Islet of Langerhans (tissue), 1 donor: ENCODE measurements around the gene OSM.
"Not testable (repeated sequence)": the region's sequence is repeated elsewhere in the genome, so short reads cannot be mapped to it uniquely, and the experiment has no call there.

ENCODE experiments used
- FAIRE-seq: peaks from one replicate; lab custom pipeline; 2011; peaks lifted over from hg19 to GRCh38; lab: Jason Lieb, UNC

Gene OSM

DNA sequence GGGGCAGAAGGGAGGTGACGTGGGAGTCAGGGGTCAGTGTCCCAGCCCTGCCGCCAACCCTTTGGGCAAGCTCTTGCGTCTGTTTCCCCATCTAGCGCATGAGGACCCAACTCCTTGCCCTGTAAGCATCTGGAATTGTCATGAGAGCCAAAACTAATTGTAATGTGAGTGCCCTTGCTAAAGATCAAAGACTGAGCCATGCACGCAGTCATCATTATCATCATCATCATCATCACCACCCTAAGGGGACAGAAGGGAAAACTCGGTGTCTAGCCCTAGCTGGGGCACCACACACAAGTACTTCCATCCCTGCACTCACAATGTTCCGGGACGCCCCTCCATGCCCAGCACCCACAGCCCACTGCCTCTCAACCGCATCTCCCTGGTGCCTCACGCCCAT, 22.6 kb downstream of the OSM start:
- no peak for FAIRE-seq

DNA sequence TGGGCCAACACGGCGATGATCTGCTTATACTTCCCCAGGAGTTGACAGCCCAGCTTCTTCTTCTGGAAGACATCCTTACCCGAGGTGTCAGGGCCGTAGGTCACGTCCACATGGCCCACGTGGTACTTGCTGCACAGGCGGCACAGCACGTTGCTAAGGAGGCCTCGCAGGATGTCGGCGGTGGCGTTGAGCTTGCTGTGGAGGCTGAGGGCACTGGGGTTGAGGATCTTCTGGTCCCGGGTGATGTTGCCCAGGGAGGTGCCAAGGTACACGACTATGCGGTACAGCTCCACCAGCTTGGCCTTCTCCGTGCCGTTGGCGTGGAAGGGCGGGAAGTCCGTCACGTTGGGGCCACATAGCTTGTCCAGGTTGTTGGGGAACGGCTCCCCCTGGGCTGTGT, 23.0 kb downstream of the OSM start:
- FAIRE-seq, result no peak

DNA sequence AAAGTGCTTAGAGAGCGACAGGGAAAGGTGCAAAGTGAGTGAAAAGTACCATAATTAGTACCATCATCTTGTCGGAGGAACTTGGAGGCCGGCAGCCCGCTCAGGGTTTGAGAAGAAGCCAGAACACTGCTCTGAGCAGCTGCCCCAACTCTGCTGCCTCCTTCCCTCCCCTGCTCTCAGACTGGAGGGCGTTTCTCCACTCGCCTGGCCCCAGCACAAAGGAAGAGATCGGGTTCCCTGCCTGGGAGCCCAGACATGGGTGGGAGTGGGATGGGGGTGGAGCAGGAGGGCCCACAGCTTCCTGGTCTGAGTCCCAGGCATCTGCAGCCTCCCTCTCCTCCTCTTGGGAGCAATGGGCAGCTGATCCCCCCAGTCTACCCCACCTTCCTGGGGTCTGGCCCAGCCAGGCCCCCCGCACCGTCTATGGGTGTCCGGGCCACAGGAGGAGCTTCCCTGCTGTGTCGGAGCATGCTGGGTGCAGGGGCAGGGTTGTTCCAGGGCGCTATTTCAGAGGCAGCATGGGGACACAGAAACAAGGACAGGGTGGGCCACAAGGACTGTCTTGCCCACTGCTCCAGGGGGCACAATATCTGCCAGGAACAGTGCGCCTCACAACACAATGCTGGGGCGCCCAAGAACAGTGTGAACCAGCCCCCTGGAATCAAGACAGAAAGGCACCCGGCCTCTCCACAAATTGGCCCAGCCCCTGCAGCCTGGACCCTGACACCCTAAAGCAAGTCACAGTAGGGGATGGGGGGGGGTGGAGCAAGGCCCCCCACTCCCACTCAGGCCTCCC, 24.9 kb downstream of the OSM start:
- no peak for FAIRE-seq

DNA sequence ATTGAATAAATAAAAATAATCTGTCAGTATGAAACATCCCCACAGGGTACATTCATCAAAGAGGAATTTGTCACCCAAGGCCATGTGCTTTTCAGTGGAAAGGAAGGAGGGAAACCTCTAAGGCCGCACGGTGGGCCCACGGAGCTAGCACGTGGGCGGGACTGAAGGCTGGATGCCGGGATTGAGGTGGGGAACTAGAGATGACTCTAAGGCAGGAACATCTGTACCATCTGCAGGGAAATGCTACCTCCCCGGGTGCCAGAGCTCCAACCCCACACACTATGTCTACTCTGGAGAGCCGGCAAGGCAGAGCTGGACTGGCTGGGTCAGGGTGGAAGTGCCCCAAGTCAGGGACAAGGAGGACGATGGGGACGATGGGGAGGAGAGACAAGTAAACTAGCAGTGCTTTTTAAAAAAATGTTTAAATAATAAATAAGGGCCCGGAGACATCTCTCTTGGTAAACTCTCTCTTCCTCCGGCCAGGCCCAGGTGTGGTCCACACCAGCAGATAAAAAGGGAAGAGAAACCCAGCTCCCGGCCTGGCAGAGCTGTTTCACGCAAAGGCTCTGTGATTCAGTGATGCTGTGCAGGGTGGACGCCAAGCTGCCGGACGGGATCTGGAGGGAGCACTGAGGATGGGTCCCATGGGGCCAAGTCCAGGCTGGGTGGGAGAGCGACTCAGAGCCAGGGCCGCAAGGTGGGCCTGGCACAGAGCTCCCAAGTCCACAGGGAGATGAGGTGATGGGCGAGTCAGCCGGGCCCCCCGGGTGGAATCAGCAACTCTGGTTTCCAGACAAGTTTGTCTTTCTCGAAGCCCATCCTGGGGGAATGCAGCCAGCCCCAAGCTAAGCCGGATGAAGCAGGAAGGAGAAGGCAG, 25.9 kb downstream of the OSM start:
- no peak for FAIRE-seq

DNA sequence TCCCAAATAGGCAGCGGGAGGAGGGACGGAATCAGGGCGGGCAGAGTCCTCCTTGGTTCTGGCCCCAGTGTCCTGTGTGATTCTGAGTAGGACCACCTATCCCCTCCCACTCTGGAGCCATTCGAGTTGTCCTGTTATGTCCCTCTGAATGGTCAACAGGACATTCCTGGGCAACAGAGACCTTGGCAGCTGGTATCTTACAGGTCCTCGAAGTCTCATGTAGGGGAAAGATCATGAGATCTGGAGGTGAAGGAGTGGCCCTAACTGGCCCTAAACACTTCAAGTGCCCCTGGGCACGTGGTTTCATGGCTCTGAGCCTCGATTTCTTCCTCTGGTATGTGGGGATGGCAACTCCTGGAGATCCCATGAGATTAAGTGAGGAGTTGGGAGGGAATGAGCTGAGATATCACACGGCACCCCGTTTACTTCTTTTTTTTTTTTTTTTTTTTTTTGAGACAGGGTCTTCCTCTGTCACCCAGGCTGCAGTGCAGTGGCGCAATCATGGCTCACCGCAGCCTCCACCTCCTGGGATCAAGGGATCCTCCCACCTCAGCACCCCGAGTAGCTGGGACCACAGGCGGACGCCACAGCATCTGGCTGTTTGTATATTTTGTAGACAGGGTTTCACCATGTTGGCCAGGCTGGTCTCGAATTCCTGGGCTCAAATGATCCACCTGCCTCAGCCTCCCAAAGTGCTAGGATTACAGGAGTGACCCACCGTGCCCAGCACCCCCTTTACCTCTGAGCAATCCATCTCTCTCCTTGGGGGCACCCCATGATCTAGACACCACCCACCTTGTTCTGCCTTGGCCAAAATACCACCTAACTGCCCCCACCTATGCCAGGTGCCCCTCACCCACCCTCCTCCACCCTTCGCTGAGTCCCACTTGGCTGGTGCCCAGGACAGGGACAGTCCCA, 26.9 kb downstream of the OSM start:
- FAIRE-seq, result no peak

DNA sequence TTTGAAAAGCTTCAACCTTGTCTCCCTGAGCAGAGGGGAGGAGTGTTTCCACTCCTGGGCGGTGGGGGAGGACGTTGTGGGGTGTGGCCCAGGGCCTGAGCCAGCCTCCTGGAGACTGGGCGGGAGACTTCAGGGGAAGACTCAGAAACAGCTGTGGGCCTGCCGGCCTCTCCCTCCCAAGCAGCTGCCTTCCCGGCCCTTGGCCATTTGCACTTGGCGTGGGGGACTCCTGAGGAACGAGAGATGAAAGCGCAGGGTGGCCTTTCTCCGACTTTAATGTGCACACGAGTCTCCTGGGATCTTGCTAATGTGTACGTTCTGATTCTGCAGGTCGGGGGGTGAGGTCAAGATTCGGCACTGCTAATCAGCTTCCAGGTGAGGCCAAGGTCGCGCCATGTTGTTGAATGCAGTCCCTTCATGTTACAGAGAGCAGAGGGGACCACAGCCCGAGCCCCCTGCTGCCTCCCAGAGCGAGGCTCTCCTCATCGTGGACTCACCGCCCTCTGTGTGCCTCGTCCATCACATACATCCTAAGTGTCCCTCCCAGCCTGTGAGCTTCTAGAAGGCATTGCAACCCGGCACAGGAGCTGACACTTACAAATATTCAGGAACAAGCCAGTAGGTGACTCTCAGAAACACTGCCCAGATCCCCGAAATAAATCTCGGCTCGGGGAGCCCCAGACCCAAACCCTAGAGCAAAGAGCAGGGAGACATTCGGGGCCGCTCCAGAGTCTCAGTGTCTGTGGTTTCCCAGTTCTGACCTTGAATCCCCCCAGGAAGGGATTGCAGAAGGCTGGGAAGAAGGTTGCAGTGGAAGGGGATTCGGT, 27.8 kb downstream of the OSM start:
- FAIRE-seq, result no peak

DNA sequence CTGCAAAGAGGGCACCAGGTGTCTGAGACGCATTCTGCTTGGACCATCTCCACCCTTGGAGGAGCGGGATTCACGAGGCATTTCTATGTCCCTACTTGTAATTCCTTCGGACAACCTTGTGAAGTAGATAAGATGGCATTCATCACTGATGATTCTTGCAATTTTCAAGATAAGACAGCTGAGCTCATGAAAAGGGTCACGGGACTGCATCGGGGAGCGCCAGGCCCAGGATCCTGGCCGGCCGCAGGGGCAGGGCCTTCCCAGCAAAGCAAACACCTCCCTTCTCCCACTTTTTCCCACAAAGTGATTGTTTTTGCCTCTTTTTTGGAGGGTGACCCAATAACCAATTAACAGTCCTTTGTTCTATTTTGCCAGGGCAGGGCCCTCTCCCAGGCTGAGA, 28.5 kb downstream of the OSM start:
- no peak for FAIRE-seq

DNA sequence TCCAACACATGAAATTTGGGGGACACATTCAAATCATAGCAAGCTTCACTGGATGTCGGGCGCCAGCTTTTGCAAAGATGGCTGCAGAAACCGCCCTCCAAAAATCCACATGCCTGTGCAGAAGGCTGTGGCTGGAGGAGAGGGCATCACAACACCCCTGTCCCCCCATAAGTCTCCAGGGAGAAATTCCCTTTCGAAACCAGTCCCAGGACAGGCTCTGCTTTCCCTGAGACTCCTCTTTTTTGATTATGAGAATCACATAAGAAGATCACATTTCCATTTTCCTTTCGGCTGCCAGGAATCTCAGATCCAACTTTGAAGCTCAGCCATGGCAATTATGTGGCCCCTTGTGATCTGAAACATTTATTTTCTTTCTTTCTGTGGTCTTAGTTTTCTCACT, 29.8 kb downstream of the OSM start:
- FAIRE-seq, result no peak

DNA sequence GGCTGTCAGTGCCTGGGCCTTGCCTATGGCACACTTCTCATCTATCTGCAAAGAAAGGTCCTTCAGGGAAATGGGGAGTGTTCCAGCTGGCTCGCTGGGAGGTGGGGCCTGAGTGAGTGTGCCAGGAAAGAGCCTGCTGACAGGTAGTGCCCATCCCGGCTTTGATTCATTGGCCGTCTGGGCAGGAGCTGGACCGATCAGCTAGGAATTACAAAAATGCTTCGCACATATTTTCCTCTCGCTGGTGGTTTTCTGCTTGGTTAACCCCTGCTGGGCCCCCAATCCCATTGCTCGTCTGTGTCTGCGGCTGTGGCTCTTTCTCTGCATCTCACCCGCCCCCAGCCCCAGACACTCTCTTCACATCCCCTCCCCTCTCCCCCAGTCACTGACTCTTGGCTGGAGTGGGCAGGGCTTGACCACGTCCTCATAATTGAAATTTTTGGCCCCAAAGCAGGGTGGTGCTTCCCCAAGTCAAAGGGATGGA, 30.9 kb downstream of the OSM start:
- FAIRE-seq, result no peak

DNA sequence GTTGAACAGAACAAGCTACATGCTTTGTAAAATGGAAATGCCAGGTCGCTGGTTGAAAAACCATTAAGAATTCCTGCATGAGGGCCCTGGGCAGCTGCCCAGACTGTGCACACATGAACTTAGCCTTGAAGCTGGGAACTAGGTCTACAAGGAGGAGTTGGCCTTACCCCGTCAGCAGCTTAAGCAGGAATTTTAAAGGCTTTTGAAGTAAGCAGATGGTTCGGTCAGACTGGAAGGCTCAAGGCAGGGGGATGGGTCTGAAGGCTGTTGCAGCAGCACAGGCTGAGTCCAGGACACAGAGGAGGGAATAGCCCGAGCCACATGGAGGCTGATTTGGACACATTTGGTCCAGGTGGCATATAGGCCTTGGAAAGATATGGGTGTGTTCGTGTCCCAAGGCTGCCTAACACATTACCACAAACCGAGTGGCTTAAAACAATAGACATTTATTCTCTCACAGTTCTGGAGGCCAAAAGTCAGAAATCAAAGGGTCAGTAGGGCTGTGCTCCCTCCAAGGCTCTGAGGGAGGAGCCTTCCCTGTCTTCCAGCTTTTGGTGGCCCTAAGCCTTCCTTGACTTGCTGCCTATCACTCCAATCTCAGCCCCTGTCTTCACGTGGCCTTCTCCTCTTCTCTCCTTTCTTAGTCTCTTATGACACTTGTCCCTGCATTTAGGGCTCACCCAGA, 31.7 kb downstream of the OSM start:
- no peak for FAIRE-seq

DNA sequence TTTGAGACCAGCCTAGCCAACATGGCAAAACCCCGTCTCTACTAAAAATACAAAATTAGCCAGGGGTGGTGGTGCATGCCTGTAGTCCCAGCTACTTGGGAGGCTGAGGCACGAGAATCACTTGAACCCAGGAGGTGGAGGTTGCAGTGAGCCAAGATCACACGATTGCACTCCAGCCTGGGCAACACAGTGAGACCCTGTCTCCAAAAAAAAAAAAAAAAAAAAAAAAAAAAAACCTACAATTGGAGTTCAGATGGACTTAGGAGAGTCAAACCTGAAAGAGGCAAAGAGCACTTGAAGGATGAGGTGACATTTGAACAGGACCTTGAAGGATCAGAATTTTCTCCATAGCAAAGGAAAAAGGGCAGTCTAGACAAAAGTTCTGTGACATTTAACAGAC, 32.3 kb downstream of the OSM start:
- not testable (repeated sequence) for FAIRE-seq

DNA sequence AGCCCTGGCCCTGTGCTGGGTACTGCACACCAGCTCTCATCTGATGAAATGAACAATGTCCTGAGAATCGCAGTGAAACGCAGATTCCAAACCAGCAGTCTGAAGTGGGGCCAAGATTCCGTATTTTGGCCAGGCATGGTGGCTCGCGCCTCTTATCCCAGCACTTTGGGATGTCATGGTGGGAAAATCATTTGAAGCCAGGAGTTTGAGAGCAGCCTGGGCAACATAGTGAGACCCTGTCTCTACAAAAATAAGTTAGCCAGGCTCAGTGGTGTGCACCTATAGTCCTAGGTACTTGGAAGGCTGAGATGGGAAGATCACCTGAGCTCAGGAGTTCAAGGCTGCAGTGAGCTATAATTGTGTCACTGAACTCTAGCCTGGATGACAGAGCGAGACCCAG, 33.1 kb downstream of the OSM start:
- FAIRE-seq, result no peak

DNA sequence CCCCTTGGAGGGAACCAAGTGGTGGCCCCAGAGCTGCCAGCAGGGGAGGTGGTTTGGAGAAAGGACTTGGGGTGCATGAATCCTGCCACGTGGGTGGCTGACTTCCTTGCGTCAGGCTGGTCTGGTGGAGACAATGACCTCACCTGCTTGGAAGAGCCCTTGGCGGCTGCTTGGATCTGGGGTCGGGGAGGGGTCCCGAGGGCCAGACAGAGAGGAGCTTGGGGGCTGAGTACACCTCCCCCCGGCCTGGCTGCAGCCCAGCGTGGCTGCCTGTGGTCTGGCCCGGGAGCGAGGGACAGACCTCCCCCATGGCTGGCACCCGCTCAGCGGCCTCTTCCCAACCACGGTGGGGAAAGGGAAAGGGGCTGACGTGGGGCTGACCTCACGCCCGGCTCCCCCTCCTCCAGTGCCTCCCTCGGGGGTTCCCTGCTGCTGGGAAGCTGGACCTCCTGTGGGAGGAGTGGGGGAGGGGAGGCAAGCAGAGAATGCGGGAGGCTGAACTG, 33.9 kb downstream of the OSM start:
- no peak for FAIRE-seq

DNA sequence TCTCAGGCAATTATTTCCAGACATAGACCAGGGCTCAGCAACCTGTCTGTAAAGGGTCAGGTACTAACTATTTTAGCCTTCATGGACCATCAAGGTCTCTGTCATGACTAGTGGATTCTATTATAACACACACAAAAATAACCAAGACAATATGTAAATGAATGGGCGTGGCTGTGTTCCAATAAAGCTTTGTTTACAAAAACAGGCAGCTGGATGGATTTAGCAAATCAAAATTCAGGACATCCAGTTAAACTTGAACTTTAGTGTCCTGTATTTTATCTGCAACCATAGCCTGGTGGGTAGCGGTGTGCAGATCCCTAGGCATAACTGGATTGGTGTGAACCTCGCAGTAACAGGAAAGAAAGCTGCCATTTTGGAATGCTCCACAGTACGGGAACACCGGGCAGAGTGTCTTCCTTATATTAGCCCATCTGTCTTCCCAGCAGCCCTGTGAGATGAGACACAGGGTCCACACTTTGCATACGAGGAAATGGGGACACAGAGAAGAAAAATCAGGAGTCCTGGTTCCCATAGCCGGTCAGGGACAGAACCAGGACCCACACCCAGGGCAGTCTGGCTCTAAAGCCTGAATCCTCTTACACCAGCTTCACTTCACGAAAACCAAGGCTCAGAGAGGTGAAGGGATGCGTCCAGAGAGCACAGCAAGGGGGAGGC, 35.7 kb downstream of the OSM start:
- no peak for FAIRE-seq

DNA sequence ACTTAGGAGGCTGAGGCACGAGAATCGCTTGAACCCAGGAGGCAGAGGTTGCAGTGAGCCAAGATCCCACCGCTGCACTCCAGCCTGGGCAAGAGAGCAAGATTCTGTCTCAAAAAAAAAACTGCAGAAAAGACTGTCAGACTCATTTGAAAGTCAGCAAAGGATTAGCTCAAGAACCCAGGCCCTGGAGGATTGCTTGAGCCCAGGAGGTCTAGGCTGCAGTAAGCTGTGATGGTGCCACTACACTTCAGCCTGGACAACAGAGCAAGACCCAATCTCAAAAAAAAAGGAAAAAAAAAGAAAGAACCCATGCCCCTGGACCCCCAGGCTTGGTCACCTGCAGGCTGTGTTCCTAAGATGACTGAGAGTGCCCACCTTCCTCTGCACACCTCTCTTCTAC, 36.3 kb downstream of the OSM start:
- FAIRE-seq, result no peak

DNA sequence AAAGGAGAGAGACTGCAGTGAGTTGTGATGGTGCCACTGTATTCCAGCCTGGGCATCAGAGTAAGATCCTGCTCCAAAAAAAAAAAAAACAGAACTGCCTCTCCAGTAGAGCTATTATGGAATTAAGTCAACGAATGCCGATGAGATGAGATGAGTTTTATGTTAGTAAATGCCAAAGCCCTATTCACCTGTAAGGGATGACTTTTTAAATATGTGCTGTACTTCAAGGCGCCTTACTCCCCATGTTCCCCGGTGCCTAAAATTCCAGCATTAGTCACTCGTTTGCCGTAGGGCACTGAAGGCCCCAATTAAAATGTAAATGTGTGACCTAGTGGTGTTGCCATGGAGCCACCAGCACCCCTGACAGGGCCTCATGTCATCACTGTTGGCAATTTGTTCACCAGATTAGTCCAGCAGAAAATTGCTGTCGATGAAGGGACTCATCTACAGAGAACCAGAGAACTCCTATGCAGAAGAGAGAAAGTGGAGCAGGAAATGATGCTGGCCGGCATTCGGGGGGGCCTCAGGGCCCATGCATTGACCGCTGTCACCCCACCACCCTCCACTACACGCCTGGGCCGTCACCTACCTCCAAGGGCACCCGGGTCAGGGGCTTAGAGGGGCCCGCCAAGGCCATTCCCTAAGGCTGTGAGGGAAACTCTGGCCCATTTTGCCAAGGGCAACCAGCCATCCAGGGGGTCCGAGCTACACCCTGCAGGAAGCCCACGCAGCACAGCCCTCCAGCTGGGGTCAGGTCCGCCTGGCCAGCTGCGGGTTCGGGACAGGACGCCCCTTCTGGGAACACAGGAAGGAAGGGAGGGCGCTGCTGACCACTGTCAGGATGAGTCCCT, 37.9 kb downstream of the OSM start:
- no peak for FAIRE-seq

DNA sequence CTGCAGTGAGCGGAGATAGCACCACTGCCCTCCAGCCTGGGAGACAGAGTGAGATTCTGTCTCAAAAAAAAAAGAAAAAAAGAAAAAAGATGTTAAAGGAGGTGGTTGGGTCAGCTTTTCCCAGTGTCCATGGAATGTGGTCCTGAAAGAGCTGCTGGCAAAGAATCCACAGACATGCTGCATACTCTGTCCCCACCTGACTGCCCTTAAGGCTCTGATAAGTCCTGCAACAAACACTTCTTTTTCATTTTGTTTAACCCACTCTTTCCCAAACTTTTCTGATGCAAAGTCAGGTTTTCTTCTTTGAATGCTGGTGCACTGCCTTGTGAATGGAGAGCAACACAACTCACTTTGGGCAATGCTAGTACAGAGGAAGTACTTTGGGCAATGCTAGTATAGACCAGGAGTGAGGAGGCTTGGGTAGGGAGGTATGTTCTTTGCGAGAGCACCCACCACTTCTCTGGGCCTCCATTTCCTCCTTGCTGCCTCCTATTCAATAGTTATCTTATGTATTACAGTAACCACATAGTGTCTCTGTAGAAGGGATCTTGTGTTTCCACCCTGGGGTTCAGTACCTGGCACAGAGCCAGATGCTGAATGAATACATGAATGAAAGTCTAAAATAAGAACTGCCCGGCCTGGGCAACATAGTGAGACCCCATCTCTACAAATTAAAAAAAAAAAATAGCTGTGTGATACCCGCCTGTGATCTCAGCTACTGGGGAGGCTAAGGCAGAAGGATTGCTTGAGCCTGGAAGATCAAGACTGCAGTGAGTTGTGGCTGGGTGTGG, 39.0 kb downstream of the OSM start:
- FAIRE-seq, result no peak

DNA sequence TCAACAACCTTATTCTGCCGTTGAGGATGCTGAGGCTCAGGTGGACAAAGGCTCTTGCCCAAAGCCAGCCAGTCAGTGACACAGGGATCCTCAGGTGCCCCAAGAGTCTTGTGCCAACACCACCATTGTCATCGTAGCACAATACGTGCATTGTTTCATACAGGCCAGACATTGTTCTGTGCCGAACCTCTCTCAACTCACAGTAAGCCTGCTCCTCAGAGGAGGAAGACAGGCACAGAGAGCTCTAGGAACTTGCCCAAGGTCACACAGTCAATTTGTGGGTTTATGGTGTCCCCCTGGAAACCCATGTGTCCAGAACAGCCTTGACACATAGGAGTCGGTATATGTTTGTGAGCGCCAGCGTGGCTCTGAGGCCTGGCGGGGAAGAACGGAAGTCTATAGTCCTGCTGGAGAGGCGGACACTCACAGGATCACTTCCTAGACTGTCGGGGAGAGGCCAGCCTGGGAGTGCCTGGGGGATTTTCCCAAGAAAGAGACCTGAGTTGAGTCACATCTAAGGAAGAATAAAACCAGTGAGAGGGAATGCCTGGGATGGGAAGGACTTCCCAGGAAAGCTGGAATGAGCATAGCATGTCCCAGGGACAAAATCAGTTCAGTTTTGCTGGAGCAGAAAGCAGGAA, 40.3 kb downstream of the OSM start:
- FAIRE-seq, result no peak
